NB4 (cell line): ENCODE results near the gene TXNRD2.

Experiments used
- CTCF ChIP-seq: IDR thresholded peaks from one replicate; pipeline ENCODE4 v1.5.1; 2012; ENCODE audit warnings: low read depth, low read length
- MYC ChIP-seq: IDR thresholded peaks from 2 replicates; pipeline ENCODE4 v1.6.1; 2011; ENCODE audit warnings: low read depth, low read length
- POLR2A ChIP-seq: IDR thresholded peaks from 2 replicates; pipeline ENCODE4 v1.6.1; 2011; ENCODE audit warnings: mild to moderate bottlenecking; ENCODE audit not compliant: insufficient read length; ENCODE audit errors: extremely low read depth

- TF ChIP-seq CTCF (no peak), MYC (no peak), POLR2A (no peak)
These were observed 17.5 kb upstream of the TXNRD2 start for GRCh38 chr22:19959043-19959586.
